Islet of Langerhans (tissue), 1 donor: ENCODE measurements around the gene TMEM51.

Experiments used
- FAIRE-seq: peaks from one replicate; lab custom pipeline; 2011; peaks lifted over from hg19 to GRCh38; lab: Jason Lieb, UNC

Gene TMEM51

GRCh38 chr1:15178571-15179484 lies 25.3 kb downstream of the TMEM51 start:
- peak; percentile 94 for FAIRE-seq

- no peak for FAIRE-seq
Measured at GRCh38 chr1:15179485-15179883, 25.9 kb downstream of the TMEM51 start.

GRCh38 chr1:15180189-15180588 lies 26.6 kb downstream of the TMEM51 start:
- no peak for FAIRE-seq

GRCh38 chr1:15180945-15181523 lies 27.5 kb downstream of the TMEM51 start:
- no peak for FAIRE-seq

- FAIRE-seq: no peak
Measured at GRCh38 chr1:15181564-15181963, 28.0 kb downstream of the TMEM51 start.

- FAIRE-seq: no peak
Measured at GRCh38 chr1:15184436-15185241, 31.1 kb downstream of the TMEM51 start.

GRCh38 chr1:15185617-15186016 lies 32.1 kb downstream of the TMEM51 start:
- FAIRE-seq: no peak

GRCh38 chr1:15186073-15186845 lies 32.7 kb downstream of the TMEM51 start:
- FAIRE-seq: no peak

- no peak for FAIRE-seq
Measured at GRCh38 chr1:15186846-15187151, 33.3 kb downstream of the TMEM51 start.

- FAIRE-seq: no peak
Measured at GRCh38 chr1:15187175-15188129, 33.9 kb downstream of the TMEM51 start.

- no peak for FAIRE-seq
Measured at GRCh38 chr1:15188130-15188524, 34.6 kb downstream of the TMEM51 start.

GRCh38 chr1:15188678-15189077 lies 35.1 kb downstream of the TMEM51 start:
- no peak for FAIRE-seq

- no peak for FAIRE-seq
Measured at GRCh38 chr1:15189692-15190370, 36.3 kb downstream of the TMEM51 start.

GRCh38 chr1:15191267-15191666 lies 37.7 kb downstream of the TMEM51 start:
- no peak for FAIRE-seq

- no peak for FAIRE-seq
Measured at GRCh38 chr1:15191770-15192169, 38.2 kb downstream of the TMEM51 start.

- no peak for FAIRE-seq
Measured at GRCh38 chr1:15192916-15193550, 39.5 kb downstream of the TMEM51 start.

- FAIRE-seq: no peak
Measured at GRCh38 chr1:15195420-15196052, 42.0 kb downstream of the TMEM51 start.

GRCh38 chr1:15196069-15196468 lies 42.5 kb downstream of the TMEM51 start:
- no peak for FAIRE-seq

- FAIRE-seq: no peak
Measured at GRCh38 chr1:15196807-15197530, 43.4 kb downstream of the TMEM51 start.
